Lung (tissue), 12 donors: ENCODE results near the gene ZPBP2. TPM values are rescaled to one million over a fixed set of nuclear protein-coding genes. Genes with fewer than 3 reads are reported as not detected.

ENCODE experiments used
- ATAC-seq: fragments of 200-7000 bp; cut with Tn5 transposase; one replicate; pipeline ENCODE4 v1.9.1; 2020; ENCODE audit warnings: moderate number of reproducible peaks; ENCODE audit not compliant: insufficient read depth, low FRiP score
- DNase-seq, 3 donors: peaks; one replicate each; pipeline ENCODE4 v3.0.0-alpha.2; 2013 to 2017
- H3K27ac ChIP-seq, 2 donors: one replicate each; pipeline ENCODE4 v1.5.1; 2013; ENCODE audit warnings: mild to moderate bottlenecking in 2 of 2, moderate library complexity in 2 of 2, control low read depth in 1 of 2, inconsistent platforms in 1 of 2, low read depth in 1 of 2, low read length in 1 of 2
- H3K27me3 ChIP-seq, 3 donors: one replicate each; pipeline ENCODE4 v1.5.1; 2013; ENCODE audit warnings: low read length in 2 of 3; ENCODE audit not compliant: control insufficient read depth in 3 of 3, insufficient read depth in 3 of 3
- H3K36me3 ChIP-seq, 4 donors: one replicate each; pipeline ENCODE4 v1.5.1; 2013; ENCODE audit warnings: low read length in 4 of 4, mild to moderate bottlenecking in 1 of 4, moderate library complexity in 1 of 4; ENCODE audit not compliant: control insufficient read depth in 4 of 4, insufficient read depth in 4 of 4
- H3K4me1 ChIP-seq, 5 donors: one replicate each; pipeline ENCODE4 v1.5.1; 2013; ENCODE audit warnings: low read length in 5 of 5, mild to moderate bottlenecking in 2 of 5, moderate library complexity in 1 of 5; ENCODE audit not compliant: control insufficient read depth in 5 of 5, insufficient read depth in 5 of 5
- H3K4me3 ChIP-seq: one replicate; pipeline ENCODE4 v1.5.1; 2013; ENCODE audit warnings: mild to moderate bottlenecking, control low read depth, moderate library complexity
- H3K9ac ChIP-seq, 2 donors: one replicate each; pipeline ENCODE4 v1.5.1; 2013; ENCODE audit warnings: low read length in 2 of 2, control low read depth in 1 of 2; ENCODE audit not compliant: insufficient read depth in 1 of 2
- H3K9me3 ChIP-seq, 4 donors: one replicate each; pipeline ENCODE4 v1.5.1; 2013; ENCODE audit warnings: low read length in 3 of 4, mild to moderate bottlenecking in 1 of 4, moderate library complexity in 1 of 4; ENCODE audit not compliant: control insufficient read depth in 4 of 4, insufficient read depth in 3 of 4
- CTCF ChIP-seq: IDR thresholded peaks from 2 replicates; pipeline ENCODE4 v1.5.1; 2012; ENCODE audit warnings: mild to moderate bottlenecking; ENCODE audit errors: control extremely low read depth, extremely low read depth
- WGBS, 2 donors: extraction: QIAGEN DNeasy Blood & Tissue Kit; methylation state at CpG; one replicate each; pipeline ENCODE4 v1.1.7; 2013; 5-methylcytosine and 5-hydroxymethylcytosine counted together
- polyA plus RNA-seq, 2 donors: library from polyadenylated mRNA; stranded (reverse); fragments of 200-250 nt; gene quantifications; one replicate each; pipeline ENCODE4 v1.2.1, GENCODE V29; 2013
- total RNA-seq, 2 donors: library from RNA; depleted of rRNA in 1 of 2; stranded (reverse); fragments of >200 nt in 1 of 2; gene quantifications; one replicate each; pipeline ENCODE4 v1.2.1, GENCODE V29; 2014 to 2021
- donor health status: control.
- donor health status: control.
- donor health status: Bipolar disorder and iron deficiency.
- donor health status: healthy.
- donor health status: DM: yes; HTN: yes; CAD: no.

The ZPBP2 gene
- total and polyA plus RNA-seq, 4 donors = not detected

- Histone ChIP-seq H3K9me3 (no peaks in the 10 kb centered on the region), H3K4me3 (no peak overlapping the region), H3K36me3 (peaks cover 0 to 15% (median 0%) of the 10 kb centered on the region in 4 donors), H3K27ac (no peak overlapping the region), H3K27me3 (no peaks in the 10 kb centered on the region), H3K4me1 (no peaks in the 10 kb centered on the region), H3K9ac (no peak overlapping the region)
- WGBS, 2 donors = 91 to 92% methylated on average over 6 of the region's 6 CpGs
- ATAC-seq (no peak), DNase-seq (no peak)
- TF ChIP-seq CTCF = no peak
These were observed 40.9 kb downstream of the ZPBP2 start for GRCh38 chr17:39908789-39909352.

GRCh38 chr17:39913989-39914388 lies 46.0 kb downstream of the ZPBP2 start:
- no peak for TF ChIP-seq CTCF
- Histone ChIP-seq H3K4me3 (no peak overlapping the region), H3K9ac (no peak overlapping the region), H3K27me3 (no peaks in the 10 kb centered on the region), H3K9me3 (no peaks in the 10 kb centered on the region), H3K4me1 (no peaks in the 10 kb centered on the region), H3K36me3 (peaks cover 0 to 10% (median 0%) of the 10 kb centered on the region in 4 donors), H3K27ac (no peak overlapping the region)
- DNase-seq (no peak), ATAC-seq (no peak)
- 90% methylated on average over 3 of the region's 3 CpGs for WGBS, 2 donors

GRCh38 chr17:39915559-39915958 lies 47.6 kb downstream of the ZPBP2 start:
- 86 to 88% methylated on average over 4 of the region's 4 CpGs for WGBS, 2 donors
- no peaks in the 10 kb centered on the region for H3K4me1 ChIP-seq
- no peak for DNase-seq

More at GRCh38 chr17:39915559-39915958, 47.6 kb downstream of the ZPBP2 start:
- H3K4me3 ChIP-seq = no peak overlapping the region
- no peaks in the 10 kb centered on the region for H3K27me3 ChIP-seq
- no peak for ATAC-seq
- H3K27ac ChIP-seq = no peak overlapping the region
- peaks cover 0 to 12% (median 3%) of the 10 kb centered on the region in 4 donors for H3K36me3 ChIP-seq
- no peak overlapping the region for H3K9ac ChIP-seq
- TF ChIP-seq CTCF = no peak
- no peaks in the 10 kb centered on the region for H3K9me3 ChIP-seq
